Mucosa of descending colon (tissue), 3 donors: ENCODE data around the gene TNNI3K. TPM values are rescaled to one million over a fixed set of nuclear protein-coding genes. Genes with fewer than 3 reads are reported as not detected.

Source experiments
- ATAC-seq: fragments of 200-7000 bp; cut with Tn5 transposase; one replicate; pipeline ENCODE4 v1.9.1; 2020; ENCODE audit warnings: mild to moderate bottlenecking, moderate library complexity
- DNase-seq, 3 donors: peaks; one replicate each; pipeline ENCODE4 v3.0.0-alpha.2; 2020
- H3K36me3 ChIP-seq: fragments of 200-600 bp; one replicate; pipeline ENCODE4 v1.8.0; 2021; ENCODE audit warnings: low read depth, mild to moderate bottlenecking
- H3K4me1 ChIP-seq: fragments of 200-600 bp; one replicate; pipeline ENCODE4 v1.8.0; 2021; ENCODE audit warnings: low read depth, mild to moderate bottlenecking
- H3K4me3 ChIP-seq: fragments of 200-600 bp; one replicate; pipeline ENCODE4 v1.8.0; 2021; ENCODE audit warnings: mild to moderate bottlenecking
- H3K9me3 ChIP-seq: fragments of 200-600 bp; one replicate; pipeline ENCODE4 v1.8.0; 2021; ENCODE audit warnings: mild to moderate bottlenecking
- intact Hi-C, 2 donors: fragments of 100-400 bp; cut with DNase I in 1 of 2; cut with micrococcal nuclease in 1 of 2; formaldehyde crosslinking; loops; one replicate each; pipeline versions ENCODE4 v1.11.0 to v1.11.1; 2022; cut with DNase I, micrococcal nuclease
- total RNA-seq, 3 donors: library from RNA; stranded (reverse); fragmentation: NEBNext Ultra II Directional in 2 of 3; extraction: Animal tissue kit (Norgen Biotek cat#: 25700) in 2 of 3; gene quantifications; one replicate each; pipeline versions ENCODE4 v1.2.1 to v1.2.4, GENCODE V29; 2021 to 2023
- TF ChIP-seq, protein P1 (sequence below): fragments of 200-600 bp; IDR thresholded peaks from one replicate; pipeline ENCODE4 v1.8.0; 2022; ENCODE audit warnings: antibody characterized with exemption, mild to moderate bottlenecking
- donor health status: DM: no; HTN: no; CAD: no; lungs with moderate emphysema.
- donor health status: DM: no; HTN: no; CAD: no.
- donor health status: DM: no; HTN: yes; CAD: no.

The TNNI3K gene
- total RNA-seq, 3 donors from 2014 or later = 0.72 to 1.1 (median 1.1) TPM

DNA sequence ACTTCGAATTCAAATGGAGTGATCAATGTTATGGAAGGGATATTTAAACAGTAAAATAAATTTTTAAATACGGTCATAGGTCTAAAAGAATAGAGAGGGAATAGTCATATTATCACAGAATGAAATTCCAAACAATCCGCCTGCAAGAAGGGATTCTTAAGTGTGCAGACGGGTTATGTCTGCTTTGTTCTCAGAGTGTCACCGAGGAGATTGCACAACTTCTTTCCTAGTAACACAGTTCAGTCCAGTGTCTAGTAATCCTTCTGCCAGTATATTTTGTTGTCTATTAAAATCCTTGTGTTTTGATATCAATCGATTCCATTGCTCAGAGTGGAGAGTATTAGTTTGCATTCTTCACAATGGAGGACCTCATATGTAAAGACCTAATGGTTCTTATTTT lies 228.8 kb downstream of the TNNI3K start:
- no peaks in the 10 kb centered on the region for H3K4me1 ChIP-seq
- TF ChIP-seq, protein P1, sequence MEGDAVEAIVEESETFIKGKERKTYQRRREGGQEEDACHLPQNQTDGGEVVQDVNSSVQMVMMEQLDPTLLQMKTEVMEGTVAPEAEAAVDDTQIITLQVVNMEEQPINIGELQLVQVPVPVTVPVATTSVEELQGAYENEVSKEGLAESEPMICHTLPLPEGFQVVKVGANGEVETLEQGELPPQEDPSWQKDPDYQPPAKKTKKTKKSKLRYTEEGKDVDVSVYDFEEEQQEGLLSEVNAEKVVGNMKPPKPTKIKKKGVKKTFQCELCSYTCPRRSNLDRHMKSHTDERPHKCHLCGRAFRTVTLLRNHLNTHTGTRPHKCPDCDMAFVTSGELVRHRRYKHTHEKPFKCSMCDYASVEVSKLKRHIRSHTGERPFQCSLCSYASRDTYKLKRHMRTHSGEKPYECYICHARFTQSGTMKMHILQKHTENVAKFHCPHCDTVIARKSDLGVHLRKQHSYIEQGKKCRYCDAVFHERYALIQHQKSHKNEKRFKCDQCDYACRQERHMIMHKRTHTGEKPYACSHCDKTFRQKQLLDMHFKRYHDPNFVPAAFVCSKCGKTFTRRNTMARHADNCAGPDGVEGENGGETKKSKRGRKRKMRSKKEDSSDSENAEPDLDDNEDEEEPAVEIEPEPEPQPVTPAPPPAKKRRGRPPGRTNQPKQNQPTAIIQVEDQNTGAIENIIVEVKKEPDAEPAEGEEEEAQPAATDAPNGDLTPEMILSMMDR = no peak
- H3K9me3 ChIP-seq = no peaks in the 10 kb centered on the region
- no peak overlapping the region for H3K4me3 ChIP-seq
- intact Hi-C loops = no loop called here
- DNase-seq = no peak
- H3K36me3 ChIP-seq = no peaks in the 10 kb centered on the region
- ATAC-seq = no peak

DNA sequence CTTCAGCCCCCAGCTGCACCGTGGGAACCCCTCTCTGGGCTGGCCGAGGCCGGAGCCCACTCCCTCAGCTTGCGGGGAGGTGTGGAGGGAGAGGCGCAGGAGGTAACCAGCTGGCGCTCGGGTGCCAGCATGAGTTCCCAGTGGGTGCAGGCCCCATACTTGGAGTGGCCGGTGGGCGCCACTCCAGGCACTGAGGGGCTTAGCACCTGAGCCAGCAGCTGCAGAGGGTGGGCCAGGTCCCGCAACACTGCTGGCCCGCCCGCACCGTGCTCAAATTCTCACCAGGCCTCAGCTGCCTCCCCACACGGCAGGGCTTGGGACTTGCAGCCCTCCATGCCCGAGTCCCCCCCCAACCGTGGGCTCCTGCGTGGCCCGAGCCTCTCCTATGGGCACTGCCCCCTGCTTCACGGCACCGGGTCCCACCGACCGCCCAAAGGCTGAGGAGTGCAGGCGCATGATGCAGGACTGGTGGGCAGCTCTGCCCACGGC lies 230.1 kb downstream of the TNNI3K start:
- TF ChIP-seq, protein P1 = no peak
- intact Hi-C loops = no loop called here
- DNase-seq (peak in 1 of 3 donors; percentile 38), ATAC-seq (no peak)
- no peak overlapping the region for H3K4me3 ChIP-seq
- no peaks in the 10 kb centered on the region for H3K36me3 ChIP-seq
- H3K9me3 ChIP-seq = no peaks in the 10 kb centered on the region
- no peaks in the 10 kb centered on the region for H3K4me1 ChIP-seq

DNA sequence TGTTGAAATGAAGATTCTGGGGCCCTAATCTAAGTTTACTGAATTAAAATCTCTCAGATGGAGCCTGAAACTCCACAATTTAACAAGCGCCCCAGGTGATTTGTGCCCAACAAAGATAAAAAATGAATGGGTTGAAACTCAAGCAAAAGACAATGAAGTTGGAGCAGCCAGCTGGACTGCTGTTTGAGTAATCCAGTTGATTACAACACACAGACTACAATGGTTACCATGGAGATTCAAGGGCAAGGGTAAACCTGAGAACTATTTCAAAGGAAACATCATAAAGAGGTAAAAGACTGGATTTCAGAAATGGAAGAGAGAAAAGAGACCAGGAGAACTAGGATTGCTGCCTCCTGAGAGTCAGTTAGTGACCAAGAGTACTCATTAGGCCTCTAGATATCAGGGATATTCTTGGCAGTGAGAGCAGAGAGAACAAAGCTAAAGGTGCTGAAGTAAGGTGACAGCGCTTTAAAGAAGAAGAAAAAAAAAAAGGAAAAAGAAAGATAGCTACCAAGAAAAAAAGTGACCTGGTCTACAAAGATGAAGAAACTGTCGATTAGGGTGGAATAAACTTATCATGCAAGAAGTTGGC lies 232.7 kb downstream of the TNNI3K start:
- Histone ChIP-seq H3K9me3 (no peaks in the 10 kb centered on the region), H3K4me1 (no peaks in the 10 kb centered on the region), H3K4me3 (no peak overlapping the region), H3K36me3 (no peaks in the 10 kb centered on the region)
- no peak for ATAC-seq
- DNase-seq = no peak
- TF ChIP-seq, protein P1 = no peak
- intact Hi-C loops = no loop called here

DNA sequence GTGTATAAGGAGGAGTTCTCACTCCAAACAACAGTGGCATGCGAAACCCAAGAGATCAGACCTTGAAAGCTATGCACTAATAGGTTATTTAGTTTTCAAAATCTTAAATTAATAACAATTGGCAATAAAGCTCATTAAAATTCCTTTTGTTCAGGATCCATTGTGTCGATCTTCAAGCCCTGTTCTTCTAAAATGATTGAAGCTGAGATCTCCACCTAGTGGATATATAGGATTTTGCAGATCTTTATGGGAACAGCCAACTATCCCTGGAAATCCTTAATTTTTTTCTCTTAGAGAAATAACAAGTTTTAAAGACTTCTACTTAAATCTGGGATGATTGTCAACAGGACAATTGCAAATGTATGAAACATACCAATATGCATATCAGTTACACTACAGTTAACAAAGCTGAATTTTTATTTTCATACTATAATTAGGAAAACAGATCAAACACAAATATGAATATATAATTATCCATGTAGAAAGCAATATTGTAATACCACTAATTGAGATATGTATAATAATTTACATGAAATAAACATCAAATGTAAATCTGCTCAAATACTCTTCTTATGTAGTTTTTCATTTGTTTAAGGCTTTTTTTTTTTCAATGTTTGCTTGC lies 233.9 kb downstream of the TNNI3K start:
- no peaks in the 10 kb centered on the region for H3K4me1 ChIP-seq
- no peak overlapping the region for H3K4me3 ChIP-seq
- TF ChIP-seq, protein P1 = no peak
- no peaks in the 10 kb centered on the region for H3K36me3 ChIP-seq
- ATAC-seq (no peak), DNase-seq (no peak)
- no peaks in the 10 kb centered on the region for H3K9me3 ChIP-seq
- intact Hi-C loops = no loop called here

DNA sequence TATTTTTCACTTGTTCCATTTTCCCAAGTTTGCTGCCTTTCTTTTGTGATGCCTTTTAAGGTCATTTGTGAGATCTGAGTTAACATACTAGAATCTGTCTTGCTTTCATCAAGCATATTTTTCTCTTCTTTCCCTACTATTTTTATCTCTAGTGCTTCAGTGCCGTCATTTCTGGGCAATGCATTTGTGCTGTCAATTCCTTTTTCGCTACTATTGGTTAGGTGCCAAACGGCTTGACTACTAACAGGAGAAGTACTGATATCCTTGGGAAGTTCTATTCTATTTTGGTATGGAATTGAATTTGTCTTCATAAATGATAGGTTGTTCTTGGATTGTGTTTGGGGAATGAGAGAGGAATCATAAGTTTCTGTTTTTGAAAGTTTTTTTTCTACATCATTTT lies 235.1 kb downstream of the TNNI3K start:
- intact Hi-C loops = no loop called here
- DNase-seq (no peak), ATAC-seq (no peak)
- H3K4me1 ChIP-seq = no peaks in the 10 kb centered on the region
- H3K36me3 ChIP-seq = no peaks in the 10 kb centered on the region
- H3K9me3 ChIP-seq = no peaks in the 10 kb centered on the region
- TF ChIP-seq, protein P1 = no peak
- H3K4me3 ChIP-seq = no peak overlapping the region
